Measurements from ENCODE around the gene LDB2.

DNA sequence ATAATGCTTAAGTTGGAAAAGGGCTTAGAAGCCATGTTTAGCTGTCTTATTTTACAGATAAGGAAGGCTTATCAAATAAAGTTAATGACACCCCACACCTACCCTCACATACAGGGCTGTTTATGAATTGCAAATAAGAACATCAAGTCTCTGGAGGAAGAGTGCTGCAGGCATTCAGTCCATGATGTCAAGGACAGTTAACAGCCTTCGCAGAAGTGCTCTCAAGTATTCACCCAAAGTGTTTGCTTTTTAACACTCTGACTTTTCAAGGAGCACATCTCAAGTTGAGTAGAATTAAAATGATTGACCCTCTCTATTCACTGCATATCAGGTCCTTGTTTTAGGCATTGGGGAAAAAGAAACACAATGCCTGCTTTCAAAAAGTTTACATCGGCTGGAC, 328.7 kb downstream of the LDB2 start:
- no peak for TF ChIP-seq POLR2A (IDR thresholded peaks at IDR 0.05)
- TF ChIP-seq CTCF (IDR thresholded peaks at IDR 0.05): no peak

Data from uterus (tissue), 2 donors.